GM10266 (cell line): ENCODE measurements around the gene ARHGEF4.

Source experiments
- DNase-seq: peaks from one replicate; pipeline ENCODE4 v3.0.0; 2012; ENCODE audit errors: extremely low spot score
- TF ChIP-seq, protein P1 (sequence below): IDR thresholded peaks from 2 replicates; pipeline ENCODE4 v1.5.1; 2012; ENCODE audit warnings: mild to moderate bottlenecking, low read depth; ENCODE audit not compliant: control insufficient read depth, insufficient read depth; ENCODE audit errors: missing control alignments

Gene ARHGEF4

DNA sequence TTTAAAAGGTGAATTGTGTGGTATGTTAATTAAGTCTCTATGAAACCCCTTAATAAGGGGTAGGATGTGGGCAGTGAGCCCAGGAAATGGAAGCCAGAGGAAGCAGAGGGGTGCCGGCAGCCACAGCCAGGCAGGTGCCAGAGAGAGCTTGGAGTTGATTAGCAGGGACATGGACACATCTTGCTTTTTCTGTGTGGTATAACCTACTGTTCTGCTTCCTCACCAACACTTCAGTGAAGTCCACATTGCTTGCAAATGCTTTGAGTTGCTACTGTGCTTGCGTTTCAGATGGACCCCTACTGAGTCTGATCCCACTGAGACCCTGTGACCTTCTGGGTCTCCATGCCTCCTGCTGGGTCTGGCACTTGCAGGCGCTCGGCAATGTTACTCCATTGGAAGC, 30.3 kb upstream of the ARHGEF4 start:
- TF ChIP-seq, protein P1, sequence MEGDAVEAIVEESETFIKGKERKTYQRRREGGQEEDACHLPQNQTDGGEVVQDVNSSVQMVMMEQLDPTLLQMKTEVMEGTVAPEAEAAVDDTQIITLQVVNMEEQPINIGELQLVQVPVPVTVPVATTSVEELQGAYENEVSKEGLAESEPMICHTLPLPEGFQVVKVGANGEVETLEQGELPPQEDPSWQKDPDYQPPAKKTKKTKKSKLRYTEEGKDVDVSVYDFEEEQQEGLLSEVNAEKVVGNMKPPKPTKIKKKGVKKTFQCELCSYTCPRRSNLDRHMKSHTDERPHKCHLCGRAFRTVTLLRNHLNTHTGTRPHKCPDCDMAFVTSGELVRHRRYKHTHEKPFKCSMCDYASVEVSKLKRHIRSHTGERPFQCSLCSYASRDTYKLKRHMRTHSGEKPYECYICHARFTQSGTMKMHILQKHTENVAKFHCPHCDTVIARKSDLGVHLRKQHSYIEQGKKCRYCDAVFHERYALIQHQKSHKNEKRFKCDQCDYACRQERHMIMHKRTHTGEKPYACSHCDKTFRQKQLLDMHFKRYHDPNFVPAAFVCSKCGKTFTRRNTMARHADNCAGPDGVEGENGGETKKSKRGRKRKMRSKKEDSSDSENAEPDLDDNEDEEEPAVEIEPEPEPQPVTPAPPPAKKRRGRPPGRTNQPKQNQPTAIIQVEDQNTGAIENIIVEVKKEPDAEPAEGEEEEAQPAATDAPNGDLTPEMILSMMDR: no peak
- no peak for DNase-seq

DNA sequence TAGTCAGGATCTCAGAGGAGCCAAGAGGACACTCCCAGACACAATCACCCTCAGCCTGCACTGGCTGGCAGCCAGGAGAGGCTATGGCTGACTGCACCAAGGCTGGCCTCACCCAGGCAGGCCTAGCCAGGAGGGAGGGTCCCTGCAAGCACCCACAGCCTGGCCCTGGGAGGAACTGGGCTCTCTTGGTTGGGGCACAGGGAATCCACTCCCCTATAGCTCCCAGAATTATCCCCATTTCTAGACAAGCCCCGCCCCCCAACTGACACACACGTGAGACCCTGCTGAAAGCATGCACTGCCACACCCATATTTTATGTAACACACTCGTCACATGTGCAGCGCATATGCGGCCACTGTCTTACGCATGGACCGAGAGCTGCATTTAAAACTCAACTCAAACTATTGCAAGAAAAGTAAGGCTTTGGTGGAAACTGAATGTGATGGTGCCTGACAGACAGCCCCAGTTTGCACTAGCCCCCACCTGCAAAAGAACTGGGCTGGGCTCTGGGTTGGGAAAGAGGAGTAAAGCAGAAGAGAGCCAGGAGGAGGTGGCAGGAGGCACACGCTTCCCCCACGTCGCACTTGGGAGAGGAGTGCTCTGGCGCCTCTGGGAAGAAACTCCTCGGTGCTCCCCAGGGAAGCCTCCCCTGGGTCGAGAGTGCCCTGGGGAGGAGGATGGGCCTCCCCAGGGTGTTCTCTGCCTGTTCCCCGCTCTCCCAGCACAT, 28.9 kb upstream of the ARHGEF4 start:
- DNase-seq: no peak
- TF ChIP-seq, protein P1: no peak

DNA sequence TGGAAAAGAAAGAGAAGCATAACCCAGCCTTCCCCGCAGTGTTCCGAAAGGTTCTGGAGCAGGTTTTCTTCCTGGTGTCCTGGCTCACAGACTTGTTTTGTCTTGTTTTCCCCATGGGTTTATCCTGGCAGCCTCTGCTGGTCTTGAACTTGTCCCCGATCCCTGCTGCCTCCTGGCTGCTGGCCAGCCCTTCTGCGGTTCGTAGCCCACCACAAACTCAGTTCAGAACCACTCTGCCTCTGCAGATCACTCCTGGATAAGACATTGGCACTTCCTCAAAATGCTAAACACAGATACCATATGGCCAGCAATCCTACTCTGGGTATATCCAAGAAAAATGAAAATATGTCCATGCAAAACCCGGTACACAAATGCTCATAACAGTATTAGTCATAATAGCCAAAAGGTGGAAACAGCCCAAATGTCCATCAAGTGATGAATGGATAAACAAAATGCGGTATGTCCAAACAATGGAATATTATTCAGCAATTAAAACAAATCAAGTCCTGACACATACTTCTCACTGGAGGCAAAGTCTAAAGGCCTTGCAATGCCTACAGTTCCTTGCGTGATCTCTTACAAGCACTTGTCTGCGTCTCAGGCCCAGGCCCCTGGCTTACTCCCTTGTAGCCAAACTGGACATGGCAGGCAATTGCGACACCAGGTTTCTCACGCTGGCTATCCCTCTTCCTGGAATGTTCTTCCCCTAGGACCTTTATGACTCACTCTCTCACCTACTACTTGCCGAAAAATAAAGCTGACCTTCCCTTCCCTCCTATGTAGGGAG, 28.0 kb upstream of the ARHGEF4 start:
- no peak for DNase-seq
- TF ChIP-seq, protein P1: no peak

DNA sequence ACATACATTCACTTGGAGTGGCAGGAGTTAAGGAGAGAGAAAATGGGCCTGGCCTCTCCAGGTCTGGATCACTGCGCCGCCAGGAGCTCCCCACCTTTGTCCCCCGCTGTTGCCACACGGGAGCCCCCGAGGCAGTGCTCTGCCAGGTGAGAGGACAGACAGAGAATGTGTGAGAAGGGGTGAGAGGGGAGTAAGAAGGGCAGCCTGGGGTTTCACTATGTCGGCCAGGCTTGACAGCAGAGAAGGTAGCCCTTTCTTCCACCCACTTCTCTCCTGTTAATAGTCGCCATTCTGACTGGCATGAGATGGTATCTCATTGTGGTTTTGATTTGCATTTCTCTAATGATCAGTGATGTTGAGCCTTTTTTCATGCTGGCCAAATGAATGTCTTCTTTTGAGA, 26.2 kb upstream of the ARHGEF4 start:
- TF ChIP-seq, protein P1: no peak
- no peak for DNase-seq

GRCh38 chr2:130813722-130814121, 23.0 kb upstream of the ARHGEF4 start:
- TF ChIP-seq, protein P1: no peak
- no peak for DNase-seq

DNA sequence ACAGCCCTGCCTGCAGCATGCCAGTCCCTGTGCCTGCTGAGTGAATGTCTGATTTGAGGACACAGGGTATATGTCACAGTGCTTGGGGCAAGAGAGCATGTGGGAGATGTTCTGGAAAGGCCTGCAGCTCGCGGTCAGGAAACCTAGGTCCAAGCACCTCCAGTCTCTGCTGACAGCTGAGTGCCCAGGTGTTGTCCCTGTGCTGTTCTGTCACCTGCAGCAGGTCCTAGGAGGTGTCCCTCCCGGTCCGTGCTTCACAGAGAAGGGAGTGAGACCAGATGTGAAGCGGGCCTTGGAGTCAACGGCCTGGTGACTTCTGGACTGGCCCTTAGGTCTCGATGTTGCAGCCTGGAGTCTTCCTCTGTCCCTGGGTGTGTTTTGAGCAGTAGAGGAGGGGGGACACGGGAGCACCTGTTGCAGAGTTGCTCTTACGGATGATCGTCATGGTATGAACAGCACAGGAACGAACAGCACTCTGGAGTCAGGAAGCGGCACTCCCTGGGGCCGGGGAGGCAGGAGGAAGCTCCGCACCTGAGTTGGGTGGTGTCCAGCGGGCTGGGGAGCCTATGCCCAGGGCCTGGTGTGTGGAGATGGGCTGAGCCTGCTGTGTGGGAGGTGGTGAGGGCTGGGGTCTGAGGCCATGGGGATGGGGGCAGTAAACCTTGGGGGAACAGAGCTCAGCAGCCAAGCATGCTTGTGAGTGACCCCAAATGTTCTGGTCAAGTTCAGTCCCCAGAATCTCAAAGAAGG, 21.6 kb upstream of the ARHGEF4 start:
- TF ChIP-seq, protein P1: no peak
- no peak for DNase-seq
